ENCODE data around the gene FITM1.
A peak's percentile ranks its signal among the peaks of the same experiment; 100 is the strongest.

Gene FITM1

DNA sequence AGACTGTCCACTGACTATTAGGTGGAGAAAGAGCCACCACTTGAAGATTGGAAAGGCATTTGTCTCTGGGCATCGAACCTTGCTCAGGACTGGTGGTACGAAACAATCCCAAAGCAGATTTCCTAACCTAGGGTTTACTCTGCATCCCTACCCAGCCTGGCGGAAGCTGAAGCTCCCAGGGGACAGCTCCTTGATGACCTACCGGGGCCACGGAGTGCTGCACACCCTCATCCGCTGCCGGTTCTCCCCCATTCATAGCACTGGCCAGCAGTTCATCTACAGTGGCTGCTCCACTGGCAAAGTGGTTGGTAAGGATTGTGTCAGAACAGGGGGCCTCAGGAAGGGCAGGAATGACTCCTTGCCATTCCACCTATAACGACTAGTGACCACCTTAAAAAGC lies 9.2 kb upstream of the FITM1 start:
- DNase-seq, result no peak

DNA sequence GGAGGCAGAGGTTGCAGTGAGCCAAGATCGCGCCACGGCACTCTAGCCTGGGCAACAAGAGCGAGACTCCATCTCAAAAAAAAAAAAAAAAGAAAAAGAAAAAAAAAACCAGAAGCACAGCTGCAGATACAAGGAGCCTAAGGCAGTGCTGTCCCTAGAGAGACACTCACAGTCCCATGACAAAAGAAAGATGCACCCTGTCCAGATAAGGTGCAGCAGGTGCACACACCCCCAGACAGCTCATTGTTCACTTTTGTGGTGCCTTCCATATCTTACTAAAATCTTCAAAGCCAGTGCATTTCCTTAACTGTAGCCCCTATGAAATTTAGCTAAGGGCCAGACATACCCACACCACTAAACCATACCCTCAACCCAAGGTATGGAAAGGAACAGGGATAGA lies 8.0 kb upstream of the FITM1 start:
- DNase-seq, result no peak

DNA sequence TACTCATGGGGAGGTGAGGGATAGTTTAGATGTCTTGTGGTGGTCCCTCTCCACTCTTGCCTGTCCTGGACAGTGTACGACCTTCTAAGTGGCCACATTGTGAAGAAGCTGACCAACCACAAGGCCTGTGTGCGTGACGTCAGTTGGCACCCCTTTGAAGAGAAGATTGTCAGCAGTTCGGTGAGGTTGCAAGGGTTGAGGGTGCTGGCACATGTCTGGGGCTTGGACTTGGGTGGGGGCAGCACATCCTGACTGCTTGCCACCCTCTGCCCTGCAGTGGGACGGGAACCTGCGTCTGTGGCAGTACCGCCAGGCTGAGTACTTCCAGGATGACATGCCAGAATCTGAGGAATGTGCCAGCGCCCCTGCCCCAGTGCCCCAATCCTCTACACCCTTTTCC lies 7.6 kb upstream of the FITM1 start:
- DNase-seq, result no peak

DNA sequence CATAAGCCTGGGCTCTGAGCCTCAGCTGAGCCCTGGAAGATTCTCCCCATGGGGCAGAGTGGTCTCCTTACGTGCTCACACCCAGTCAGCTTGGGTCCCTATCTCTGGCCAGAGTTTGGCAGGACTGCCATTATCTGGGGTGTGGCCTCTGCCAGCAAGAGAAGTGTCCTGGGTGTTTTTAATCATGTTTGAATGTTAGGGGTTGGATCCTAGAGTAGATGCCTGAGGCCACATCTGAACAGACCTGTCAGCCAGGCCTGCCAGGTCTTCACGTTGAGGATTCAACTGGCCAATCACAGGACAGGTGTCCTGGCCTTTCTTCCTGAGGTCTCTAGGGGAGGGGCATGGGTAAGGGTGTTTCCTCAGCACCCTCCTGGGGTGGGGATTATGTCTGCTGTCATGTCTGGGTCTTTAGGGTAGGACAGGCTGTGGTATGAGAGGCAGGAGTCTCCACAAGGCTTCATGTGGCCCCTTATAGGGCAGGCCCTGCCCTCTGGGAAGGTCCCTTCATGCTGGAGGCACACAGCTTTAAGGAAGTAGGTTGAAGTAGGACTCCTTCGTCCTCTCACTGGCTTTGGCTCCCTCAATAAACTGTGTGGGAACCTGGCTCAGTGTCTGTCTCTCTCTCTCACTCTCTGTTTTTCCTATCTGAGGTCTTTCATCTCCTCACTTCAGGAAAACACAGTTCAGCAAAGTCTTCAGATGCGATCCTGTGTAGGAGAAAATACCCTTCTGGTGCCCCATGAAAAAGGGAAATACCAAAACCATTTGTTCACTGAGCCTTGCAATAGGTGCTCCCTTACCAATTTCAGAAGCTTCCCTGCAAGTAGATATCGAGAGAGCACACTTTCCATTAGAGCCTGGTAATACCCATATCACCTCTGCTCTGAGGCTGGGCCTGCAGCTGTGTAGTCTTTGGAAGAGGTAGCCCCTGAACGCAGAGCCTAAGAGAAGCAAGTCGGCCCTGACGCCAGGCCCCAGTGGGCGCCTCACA lies 6.7 kb upstream of the FITM1 start:
- no peak for DNase-seq

DNA sequence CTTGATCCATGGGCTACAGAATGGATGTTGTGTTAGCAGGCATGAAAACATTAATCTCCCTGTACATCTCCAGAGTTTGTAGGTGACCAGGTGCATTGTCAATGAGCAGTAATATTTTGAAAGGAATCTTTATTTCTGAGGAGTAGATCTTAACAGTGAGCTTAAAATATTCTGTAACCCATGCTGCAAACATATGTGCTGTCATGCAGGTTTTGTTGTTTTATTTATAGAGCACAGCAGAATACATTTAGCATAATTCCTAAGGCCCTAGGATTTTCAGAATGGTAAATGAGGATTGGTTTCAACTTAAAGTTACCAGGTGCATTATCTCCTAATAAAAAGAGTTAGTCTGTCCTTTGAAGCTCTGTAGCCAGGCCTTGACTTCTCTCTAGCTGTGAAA lies 3.5 kb upstream of the FITM1 start:
- DNase-seq, result no peak

DNA sequence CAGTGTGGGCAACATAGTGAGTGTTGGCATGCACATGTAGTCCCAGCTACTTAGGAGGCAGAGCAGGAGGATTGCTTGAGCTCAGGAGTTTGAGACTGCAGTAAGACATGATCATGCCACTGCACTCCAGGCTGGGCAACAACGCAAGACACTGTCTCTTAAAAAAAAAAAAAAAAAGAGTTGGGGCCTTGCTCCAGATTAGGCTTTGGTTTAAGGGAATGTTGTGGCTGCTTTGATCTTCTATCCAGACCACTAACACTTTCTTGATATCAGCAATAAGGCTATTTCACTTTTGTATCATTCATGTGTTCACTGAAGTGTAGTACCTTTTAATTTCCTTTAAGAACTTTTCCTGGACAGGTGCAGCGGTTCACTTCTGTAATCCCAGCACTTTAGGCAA lies 2.8 kb upstream of the FITM1 start:
- DNase-seq, result no peak

DNA sequence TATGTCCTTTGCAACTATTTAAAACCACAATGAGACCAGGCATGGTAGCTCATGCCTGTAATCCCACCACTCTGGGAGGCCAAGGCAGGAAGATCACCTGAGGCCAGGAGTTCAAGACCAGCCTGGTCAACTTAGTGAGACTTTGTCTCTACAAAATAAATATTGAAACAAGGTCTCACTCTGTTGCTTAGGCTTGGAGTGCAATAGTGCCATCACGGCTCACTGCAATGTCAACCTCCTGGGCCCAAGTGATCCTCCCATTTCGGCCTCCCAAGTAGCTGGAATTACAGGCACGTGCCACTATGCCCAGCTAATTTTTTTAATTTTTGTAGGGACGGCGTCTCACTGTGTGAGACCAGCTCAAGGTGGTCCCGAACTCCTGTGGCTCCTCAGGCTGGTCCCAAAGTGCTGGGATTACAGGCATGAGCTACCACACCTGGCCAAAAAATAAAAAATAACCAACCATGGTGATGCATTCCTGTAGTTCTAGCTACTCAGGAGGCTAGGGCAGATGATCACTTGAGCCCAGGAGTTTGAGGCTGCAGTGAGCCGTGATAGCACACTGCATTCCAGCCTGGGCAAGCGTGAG lies 955 bp upstream of the FITM1 start:
- DNase-seq, result no peak

DNA sequence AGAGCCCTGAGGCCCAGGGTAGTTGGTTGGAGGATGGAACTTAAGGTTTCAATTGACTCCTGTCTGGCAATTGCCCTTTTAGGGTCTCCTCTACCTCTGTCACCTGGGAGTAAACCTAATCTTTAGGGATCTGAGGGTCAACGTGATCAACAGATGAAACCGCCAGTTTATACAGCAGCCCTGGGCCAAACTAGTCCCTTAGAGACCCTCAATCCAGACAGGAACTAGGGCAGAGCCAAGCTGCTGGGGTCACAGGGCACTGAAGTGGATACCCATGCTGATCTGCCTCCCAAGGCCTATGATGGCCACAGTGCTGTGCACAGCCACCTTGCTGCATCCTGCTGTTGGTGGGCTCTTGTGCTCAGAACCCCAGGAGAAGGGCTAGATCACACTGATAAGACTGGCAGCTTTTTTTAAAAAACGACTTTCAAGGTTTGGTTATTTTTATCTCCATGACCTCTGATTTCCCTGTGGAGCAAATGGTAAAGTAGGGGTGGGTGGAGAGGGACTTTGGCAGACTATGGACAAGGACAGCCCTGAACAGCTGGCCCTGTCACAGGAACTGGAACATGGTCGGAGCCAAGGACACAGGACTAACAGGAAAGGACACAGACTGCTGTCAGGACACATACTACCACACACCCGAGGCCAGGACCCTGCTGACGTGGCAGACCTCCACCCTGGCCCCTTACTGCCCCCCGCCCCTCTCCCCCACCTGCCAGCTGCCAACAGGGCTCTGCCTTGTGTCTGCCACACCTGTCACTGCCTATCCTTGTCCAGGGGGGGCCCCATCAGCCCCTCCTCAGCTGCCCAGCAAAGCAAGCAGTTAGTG lies 474 bp downstream of the FITM1 start:
- peak in 1 of 2 experiments; percentile 74 for DNase-seq

DNA sequence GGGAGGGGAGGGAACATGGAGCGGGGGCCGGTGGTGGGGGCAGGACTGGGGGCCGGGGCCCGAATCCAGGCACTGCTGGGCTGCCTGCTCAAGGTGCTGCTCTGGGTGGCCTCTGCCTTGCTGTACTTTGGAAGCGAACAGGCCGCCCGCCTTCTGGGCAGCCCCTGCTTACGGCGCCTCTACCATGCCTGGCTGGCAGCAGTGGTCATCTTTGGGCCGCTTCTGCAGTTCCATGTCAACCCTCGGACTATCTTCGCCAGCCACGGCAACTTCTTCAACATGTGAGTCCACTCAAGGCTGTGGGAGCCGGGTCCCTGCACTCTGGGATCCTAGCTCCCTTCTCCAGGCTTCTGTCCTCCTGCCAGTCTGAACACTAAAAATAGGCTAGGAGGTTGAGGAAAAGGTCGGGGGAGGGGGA lies 1.1 kb downstream of the FITM1 start:
- no peak for DNase-seq

DNA sequence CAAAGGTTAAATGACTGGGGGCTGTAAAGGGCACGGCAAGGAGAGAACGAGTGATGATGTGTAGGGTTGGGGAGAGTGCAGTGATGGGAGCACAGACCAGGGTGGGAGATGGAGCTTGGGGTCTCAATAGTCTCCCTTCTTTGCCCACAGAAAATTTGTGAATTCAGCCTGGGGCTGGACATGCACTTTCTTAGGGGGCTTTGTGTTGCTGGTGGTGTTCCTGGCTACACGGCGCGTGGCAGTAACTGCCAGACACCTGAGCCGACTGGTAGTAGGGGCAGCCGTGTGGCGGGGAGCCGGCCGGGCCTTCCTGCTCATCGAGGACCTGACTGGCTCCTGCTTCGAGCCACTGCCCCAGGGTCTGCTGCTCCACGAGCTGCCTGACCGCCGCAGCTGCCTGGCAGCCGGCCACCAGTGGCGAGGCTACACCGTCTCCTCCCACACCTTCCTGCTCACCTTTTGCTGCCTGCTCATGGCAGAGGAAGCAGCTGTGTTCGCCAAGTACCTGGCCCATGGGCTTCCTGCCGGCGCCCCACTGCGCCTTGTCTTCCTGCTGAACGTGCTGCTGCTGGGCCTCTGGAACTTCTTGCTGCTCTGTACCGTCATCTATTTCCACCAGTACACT lies 1.7 kb downstream of the FITM1 start:
- no peak for DNase-seq

DNA sequence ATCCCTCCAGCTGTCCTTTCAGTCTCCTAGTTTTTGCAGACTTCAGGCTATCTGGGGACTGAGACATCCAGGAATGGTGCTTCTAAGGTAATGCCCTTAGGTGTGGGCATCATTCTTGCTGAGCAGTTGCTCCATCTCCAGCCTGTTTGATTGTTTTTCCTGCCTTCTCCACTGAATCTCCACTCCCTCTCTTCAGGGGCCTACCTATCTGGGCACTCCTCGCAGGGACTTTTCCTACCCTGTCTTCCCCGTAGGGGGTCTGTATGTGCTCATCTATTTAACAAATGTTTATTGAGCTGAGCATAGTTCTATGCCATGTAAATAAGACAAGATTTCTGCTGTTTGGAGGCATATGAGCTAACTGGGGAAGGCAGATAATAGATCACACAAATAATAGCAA lies 2.5 kb downstream of the FITM1 start:
- DNase-seq, result no peak

DNA sequence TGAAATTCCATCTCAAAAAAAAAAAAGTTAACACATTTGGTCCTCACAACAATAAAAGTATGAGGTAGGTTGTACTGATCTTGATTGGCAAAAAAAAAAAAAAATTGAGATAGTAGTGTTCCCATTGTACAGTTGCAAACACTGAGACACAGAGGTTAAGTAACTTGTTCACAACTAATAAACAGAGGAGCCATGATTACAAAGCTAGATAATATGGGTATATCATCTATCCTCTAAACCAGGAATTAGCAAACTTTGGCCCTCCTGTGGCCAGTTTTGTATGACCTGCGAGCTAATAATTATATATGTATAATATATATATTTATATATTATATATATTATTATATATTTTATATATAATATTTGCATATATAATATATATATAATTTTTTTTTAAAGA lies 3.3 kb downstream of the FITM1 start:
- DNase-seq, result no peak

DNA sequence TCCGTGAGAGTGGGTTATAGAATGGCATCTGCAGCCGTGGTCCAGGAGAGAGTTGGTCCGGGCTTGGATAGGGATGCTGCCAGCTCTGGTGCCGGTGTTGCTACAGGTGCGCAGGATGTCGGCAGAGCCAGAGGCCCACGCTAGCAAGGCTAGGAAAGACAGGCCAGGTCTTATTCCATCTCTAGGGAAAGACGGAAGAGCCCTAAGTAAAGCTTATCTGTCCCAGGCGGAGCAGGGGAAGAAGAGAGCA lies 5.0 kb downstream of the FITM1 start:
- DNase-seq, result no peak

DNA sequence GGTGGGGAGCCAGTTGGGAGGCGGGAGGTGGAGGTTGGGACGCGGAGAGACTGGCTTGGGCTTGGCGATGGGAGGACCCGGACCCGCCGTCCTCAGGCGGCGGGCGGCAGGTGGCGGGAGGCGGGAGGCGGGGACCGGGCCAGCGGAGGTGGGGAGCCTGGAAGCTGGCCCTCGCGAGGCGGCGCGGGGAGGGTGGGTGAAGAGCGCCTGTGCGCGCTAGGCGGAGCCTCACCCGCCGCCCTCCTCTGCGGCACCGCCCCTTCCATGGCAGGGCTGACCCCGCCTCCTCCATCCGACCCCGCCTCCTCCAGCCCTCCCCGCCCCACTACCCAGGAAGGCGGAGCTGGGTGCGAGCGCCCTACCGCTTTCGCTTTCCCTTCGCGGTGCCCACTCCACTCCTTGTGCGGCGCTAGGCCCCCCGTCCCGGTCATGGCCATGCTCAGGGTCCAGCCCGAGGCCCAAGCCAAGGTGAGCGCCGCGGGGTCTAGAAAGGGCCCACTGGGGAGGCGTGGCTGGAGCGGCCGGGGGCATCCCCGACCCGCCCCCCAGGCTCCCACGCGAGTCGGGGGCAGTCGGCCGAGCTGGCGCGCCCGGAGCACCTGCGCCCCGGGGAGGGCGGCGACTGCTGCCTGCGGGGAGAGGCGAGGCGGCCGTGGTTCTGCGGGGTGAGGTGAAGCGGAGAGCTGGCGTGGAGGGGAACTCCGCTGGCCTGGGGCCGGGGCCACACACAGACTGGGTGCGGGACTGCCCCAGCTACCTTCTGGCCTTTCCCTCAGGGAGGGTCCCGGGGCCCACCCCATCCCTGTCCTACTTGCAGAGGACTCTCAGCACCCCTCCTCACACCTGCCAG lies 5.6 kb downstream of the FITM1 start, which contains the start of gene PSME1:
Gene PSME1 (plus strand): TSS at position 361 of the 850 bp plus-strand sequence. CDS start 69 bp downstream, at position 430.
- peak; percentile 88 to 94 for DNase-seq

DNA sequence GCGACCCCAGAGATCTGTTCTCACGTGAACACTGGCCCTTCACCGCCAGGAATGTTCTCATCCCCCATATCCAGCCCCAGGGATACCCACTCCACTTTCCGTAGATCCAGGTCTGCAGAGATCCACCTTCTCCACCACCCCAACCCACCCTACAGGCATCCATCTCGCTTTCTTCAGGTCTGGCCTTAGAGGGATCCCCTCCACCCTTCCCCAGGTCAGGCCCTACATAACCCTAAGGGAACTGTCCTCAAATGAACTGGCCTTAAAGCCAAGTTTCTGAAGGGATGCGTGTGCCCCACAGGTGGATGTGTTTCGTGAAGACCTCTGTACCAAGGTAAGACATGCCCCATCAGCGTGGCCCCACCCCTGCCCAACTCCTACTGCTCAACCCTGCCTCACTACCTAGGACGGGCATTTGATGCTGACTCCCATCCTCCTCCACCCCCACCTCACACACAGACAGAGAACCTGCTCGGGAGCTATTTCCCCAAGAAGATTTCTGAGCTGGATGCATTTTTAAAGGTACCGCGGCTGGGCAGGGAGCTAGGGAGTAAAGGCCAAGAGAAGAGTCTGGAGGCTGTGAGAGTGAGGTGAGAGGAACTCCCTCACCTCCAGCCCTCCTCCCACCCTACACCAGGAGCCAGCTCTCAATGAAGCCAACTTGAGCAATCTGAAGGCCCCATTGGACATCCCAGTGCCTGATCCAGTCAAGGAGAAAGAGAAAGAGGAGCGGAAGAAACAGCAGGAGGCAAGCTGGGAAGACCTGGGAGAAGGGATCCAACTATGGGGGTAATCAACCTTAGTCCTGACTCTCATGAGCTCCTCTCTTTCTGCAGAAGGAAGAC lies 6.4 kb downstream of the FITM1 start:
- DNase-seq, result peak in 1 of 2 experiments; percentile 40

DNA sequence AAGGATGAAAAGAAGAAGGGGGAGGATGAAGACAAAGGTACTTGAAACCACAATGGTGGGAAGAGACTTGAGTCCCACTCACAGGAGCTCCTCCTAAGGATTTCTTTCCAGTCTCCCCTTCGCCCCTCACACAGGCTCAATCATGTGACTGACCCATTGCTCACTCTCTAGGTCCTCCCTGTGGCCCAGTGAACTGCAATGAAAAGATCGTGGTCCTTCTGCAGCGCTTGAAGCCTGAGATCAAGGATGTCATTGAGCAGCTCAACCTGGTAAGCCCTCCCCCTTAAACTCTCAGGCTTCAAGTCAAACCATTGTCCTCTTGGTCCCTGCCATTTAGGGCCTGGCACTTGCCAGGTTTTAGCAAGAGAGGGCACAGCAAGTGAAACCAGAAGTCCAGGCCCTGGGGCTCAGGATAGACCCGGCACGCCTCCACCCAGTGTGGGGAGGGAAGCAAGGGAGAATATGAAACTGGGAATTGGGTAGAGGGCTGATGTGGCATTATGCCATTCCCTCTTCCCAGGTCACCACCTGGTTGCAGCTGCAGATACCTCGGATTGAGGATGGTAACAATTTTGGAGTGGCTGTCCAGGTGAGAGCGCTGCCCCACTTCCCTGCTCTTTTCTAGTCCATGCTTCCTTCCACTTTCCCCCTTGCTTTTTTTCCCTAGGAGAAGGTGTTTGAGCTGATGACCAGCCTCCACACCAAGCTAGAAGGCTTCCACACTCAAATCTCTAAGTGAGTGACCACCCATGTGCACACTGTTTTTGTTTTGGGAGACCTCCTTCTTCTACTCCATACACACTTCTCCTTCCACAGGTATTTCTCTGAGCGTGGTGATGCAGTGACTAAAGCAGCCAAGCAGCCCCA lies 7.3 kb downstream of the FITM1 start:
- DNase-seq, result no peak

DNA sequence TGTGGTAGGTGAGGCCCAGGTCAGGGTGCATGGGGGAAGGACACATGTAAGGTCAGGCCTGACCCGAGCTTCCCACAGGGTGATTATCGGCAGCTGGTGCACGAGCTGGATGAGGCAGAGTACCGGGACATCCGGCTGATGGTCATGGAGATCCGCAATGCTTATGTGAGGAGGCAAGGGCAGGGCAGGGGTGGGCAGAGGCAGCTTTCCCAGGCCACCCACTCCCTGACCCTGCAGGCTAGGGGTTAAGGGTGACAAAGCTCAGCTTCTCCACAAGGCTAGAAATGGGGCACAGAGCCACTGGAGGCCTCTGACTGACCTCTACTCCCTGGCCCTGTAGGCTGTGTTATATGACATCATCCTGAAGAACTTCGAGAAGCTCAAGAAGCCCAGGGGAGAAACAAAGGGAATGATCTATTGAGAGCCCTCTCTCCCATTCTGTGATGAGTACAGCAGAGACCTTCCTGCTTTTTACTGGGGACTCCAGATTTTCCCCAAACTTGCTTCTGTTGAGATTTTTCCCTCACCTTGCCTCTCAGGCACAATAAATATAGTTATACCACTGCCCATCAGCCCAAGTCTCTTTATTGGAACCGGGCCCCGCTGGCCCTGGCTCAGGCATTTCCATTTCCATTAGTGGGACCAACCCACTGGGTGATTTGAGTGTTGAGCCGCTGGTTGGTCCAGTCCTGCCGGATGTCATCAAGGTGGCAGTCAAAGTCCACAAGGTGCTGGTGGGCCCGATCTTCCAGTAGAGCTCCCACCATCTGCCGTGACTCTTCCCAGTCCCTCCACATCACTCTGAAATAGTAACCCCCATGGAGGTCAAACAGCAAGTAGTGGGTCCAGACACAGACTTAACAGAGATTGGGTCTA lies 8.2 kb downstream of the FITM1 start:
- DNase-seq, result no peak

DNA sequence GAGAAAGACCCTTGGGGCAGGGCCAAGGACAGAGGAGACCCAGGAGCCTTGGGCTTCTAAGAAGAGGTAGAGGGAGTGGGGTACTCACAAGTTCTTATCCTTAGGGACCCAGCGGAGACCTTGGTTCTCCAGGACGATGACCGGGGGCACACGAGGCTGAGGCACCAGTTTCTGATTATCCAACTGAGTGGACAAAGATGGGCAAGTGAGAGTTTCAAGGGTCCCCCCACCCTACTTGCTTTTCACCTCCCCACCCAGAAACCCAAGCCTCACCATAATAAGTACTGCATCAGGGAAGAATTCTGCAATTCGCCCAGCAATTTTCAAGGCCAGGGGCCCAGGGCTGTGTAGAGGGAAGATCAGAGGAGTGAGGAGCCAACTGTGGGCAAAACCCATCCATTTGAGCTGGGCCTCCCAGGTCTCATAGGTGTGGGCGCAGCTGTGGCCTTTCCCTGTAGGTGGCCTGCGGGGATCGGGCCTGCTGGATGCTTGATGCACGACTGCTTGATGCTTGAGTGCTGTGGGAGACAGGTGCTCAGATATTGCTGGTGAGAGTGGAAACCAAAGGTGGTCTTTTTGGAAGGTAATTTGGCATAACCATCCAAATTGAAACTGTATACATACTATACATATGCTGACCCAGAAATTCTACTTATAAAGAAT lies 8.9 kb downstream of the FITM1 start:
- peak in 1 of 2 experiments; percentile 44 for DNase-seq
